Peyer's patch (tissue), 4 donors: ENCODE results near the gene FAF2.

ENCODE experiments used
- CTCF ChIP-seq, 6 experiments: fragments of 450-650 bp in 4 of 6; fragments of 200-600 bp in 2 of 6; sonication (generic) in 1 of 6; IDR thresholded peaks; one replicate each; pipeline ENCODE4 v1.5.1; 2017 to 2019; ENCODE audit warnings: antibody characterized with exemption in 6 of 6, mild to moderate bottlenecking in 3 of 6, moderate library complexity in 1 of 6
- POLR2A ChIP-seq, 2 donors: fragments of 450-650 bp; IDR thresholded peaks; one replicate each; pipeline ENCODE4 v1.5.1; 2017; ENCODE audit warnings: antibody characterized with exemption in 2 of 2, mild to moderate bottlenecking in 2 of 2, moderate library complexity in 2 of 2

GRCh38 chr5:176420086-176420485, 28.1 kb upstream of the FAF2 start:
- no peak for TF ChIP-seq POLR2A (IDR thresholded peaks at IDR 0.05)
- TF ChIP-seq CTCF (IDR thresholded peaks at IDR 0.05), result no peak
